ENCODE results near the gene TRPM6. TPM values are rescaled to one million over a fixed set of nuclear protein-coding genes. Genes with fewer than 3 reads are reported as not detected.
A peak's percentile ranks its signal among the peaks of the same experiment; 100 is the strongest.

The TRPM6 gene
- total RNA-seq, 1 experiment from 2014 or later: under 0.01 TPM

- peak; percentile 53 for DNase-seq (ENCODE audit: low read depth)
Measured at GRCh38 chr9:74773886-74774479, 113.7 kb downstream of the TRPM6 start.

GRCh38 chr9:74772121-74772520 lies 115.6 kb downstream of the TRPM6 start:
- DNase-seq (ENCODE audit: low read depth): no peak

GRCh38 chr9:74771672-74772071 lies 116.0 kb downstream of the TRPM6 start:
- no peak for DNase-seq (ENCODE audit: low read depth)

GRCh38 chr9:74771262-74771585 lies 116.5 kb downstream of the TRPM6 start:
- no peak for DNase-seq (ENCODE audit: low read depth)

- peak; percentile 5 for DNase-seq (ENCODE audit: low read depth)
Measured at GRCh38 chr9:74770508-74771261, 117.0 kb downstream of the TRPM6 start.

GRCh38 chr9:74765481-74765971 lies 122.2 kb downstream of the TRPM6 start:
- no peak for DNase-seq (ENCODE audit: low read depth)

- DNase-seq (ENCODE audit: low read depth): no peak
Measured at GRCh38 chr9:74762950-74763349, 124.8 kb downstream of the TRPM6 start.

GRCh38 chr9:74760031-74760700 lies 127.6 kb downstream of the TRPM6 start:
- peak; percentile 15 for DNase-seq (ENCODE audit: low read depth)

- no peak for DNase-seq (ENCODE audit: low read depth)
Measured at GRCh38 chr9:74755999-74756398, 131.7 kb downstream of the TRPM6 start.

GRCh38 chr9:74755355-74755754 lies 132.4 kb downstream of the TRPM6 start:
- no peak for DNase-seq (ENCODE audit: low read depth)

- no peak for DNase-seq (ENCODE audit: low read depth)
Measured at GRCh38 chr9:74753650-74754049, 134.1 kb downstream of the TRPM6 start.

GRCh38 chr9:74748966-74749365 lies 138.8 kb downstream of the TRPM6 start:
- DNase-seq (ENCODE audit: low read depth): no peak

- peak; percentile 17 for DNase-seq (ENCODE audit: low read depth)
Measured at GRCh38 chr9:74742792-74743730, 144.7 kb downstream of the TRPM6 start.

GRCh38 chr9:74742191-74742790 lies 145.4 kb downstream of the TRPM6 start:
- no peak for DNase-seq (ENCODE audit: low read depth)

GRCh38 chr9:74736646-74737045 lies 151.1 kb downstream of the TRPM6 start:
- DNase-seq (ENCODE audit: low read depth): no peak

GRCh38 chr9:74735761-74736160 lies 152.0 kb downstream of the TRPM6 start:
- DNase-seq (ENCODE audit: low read depth): no peak

- DNase-seq (ENCODE audit: low read depth): no peak
Measured at GRCh38 chr9:74729136-74729695, 158.5 kb downstream of the TRPM6 start.

GRCh38 chr9:74728176-74728575 lies 159.5 kb downstream of the TRPM6 start:
- no peak for DNase-seq (ENCODE audit: low read depth)

GRCh38 chr9:74726581-74726980 lies 161.1 kb downstream of the TRPM6 start:
- no peak for DNase-seq (ENCODE audit: low read depth)

- DNase-seq (ENCODE audit: low read depth): no peak
Measured at GRCh38 chr9:74724317-74724716, 163.4 kb downstream of the TRPM6 start.

Measured in RPMI7951 (cell line).